Neural progenitor cell (in vitro differentiated cells): Measurements from ENCODE around the gene ATR. TPM values are rescaled to one million over a fixed set of nuclear protein-coding genes. Genes with fewer than 3 reads are reported as not detected.

Experiments
- DNase-seq: peaks from one replicate; pipeline ENCODE4 v3.0.0-alpha.2; 2016; ENCODE audit warnings: low spot score
- H2AFZ ChIP-seq: fragments of 200-600 bp; sonication (generic); replicated peaks from 2 replicates; pipeline ENCODE4 v1.6.1; 2016; ENCODE audit warnings: antibody characterized with exemption
- H3F3A ChIP-seq: fragments of 200-600 bp; sonication (generic); 2 replicates; pipeline ENCODE4 v1.6.1; 2016; ENCODE audit warnings: antibody characterized with exemption, low read depth
- H3K27ac ChIP-seq: fragments of 200-600 bp; sonication (generic); 2 replicates; pipeline ENCODE4 v1.5.1; 2016; ENCODE audit warnings: mild to moderate bottlenecking
- H3K27me3 ChIP-seq: fragments of 200-600 bp; sonication (generic); 2 replicates; pipeline ENCODE4 v1.6.1; 2016; ENCODE audit warnings: mild to moderate bottlenecking, moderate library complexity
- H3K36me3 ChIP-seq: fragments of 200-600 bp; sonication (generic); 2 replicates; pipeline ENCODE4 v1.5.1; 2016
- H3K4me1 ChIP-seq: fragments of 200-600 bp; sonication (generic); 2 replicates; pipeline ENCODE4 v1.6.1; 2016; ENCODE audit warnings: mixed run types
- H3K4me2 ChIP-seq: fragments of 200-600 bp; sonication (generic); 2 replicates; pipeline ENCODE4 v1.6.1; 2016
- H3K4me3 ChIP-seq: fragments of 200-600 bp; sonication (generic); 2 replicates; pipeline ENCODE4 v1.5.1; 2016
- H3K79me2 ChIP-seq: fragments of 200-600 bp; sonication (generic); 2 replicates; pipeline ENCODE4 v1.6.1; 2016; ENCODE audit warnings: low read depth
- H3K9ac ChIP-seq: fragments of 200-600 bp; sonication (generic); 2 replicates; pipeline ENCODE4 v1.6.1; 2016
- H3K9me3 ChIP-seq: fragments of 200-600 bp; sonication (generic); 2 replicates; pipeline ENCODE4 v1.5.1; 2016; ENCODE audit warnings: low read depth
- H4K20me1 ChIP-seq: fragments of 200-600 bp; sonication (generic); 2 replicates; pipeline ENCODE4 v1.6.1; 2016; ENCODE audit warnings: low read depth
- H3K27ac Mint-ChIP-seq: 3 replicates; pipeline ENCODE4 v1.8.0; 2021; ENCODE audit warnings: mixed read lengths
- H3K27me3 Mint-ChIP-seq: 2 replicates; pipeline ENCODE4 v1.8.0; 2022; ENCODE audit warnings: low read depth, mild to moderate bottlenecking, inconsistent platforms, moderate library complexity, mixed read lengths; ENCODE audit not compliant: insufficient read depth
- H3K36me3 Mint-ChIP-seq: 3 replicates; pipeline ENCODE4 v1.8.0; 2021; ENCODE audit warnings: mixed read lengths
- H3K4me1 Mint-ChIP-seq: 3 replicates; pipeline ENCODE4 v1.8.0; 2021; ENCODE audit warnings: mixed read lengths
- H3K4me3 Mint-ChIP-seq: 3 replicates; pipeline ENCODE4 v1.8.0; 2021; ENCODE audit warnings: mild to moderate bottlenecking, moderate library complexity, mixed read lengths
- H3K9me3 Mint-ChIP-seq: 3 replicates; pipeline ENCODE4 v1.8.0; 2020; ENCODE audit warnings: mixed read lengths
- CTCF ChIP-seq: fragments of 200-600 bp; sonication (generic); IDR thresholded peaks from 2 replicates; pipeline ENCODE4 v1.5.1; 2017; ENCODE audit warnings: antibody characterized with exemption, mild to moderate bottlenecking
- EZH2 ChIP-seq: fragments of 200-600 bp; sonication (generic); IDR thresholded peaks from 2 replicates; pipeline ENCODE4 v1.6.1; 2017; ENCODE audit warnings: antibody characterized with exemption, mild to moderate bottlenecking, moderate library complexity
- EZH2phosphoT487 ChIP-seq: fragments of 200-600 bp; sonication (generic); IDR thresholded peaks from 2 replicates; pipeline ENCODE4 v1.6.1; 2017; ENCODE audit warnings: antibody characterized with exemption
- total RNA-seq: library from RNA; depleted of rRNA; stranded (reverse); fragments of >200 nt; gene quantifications from 2 replicates; pipeline ENCODE4 v1.2.3, GENCODE V29; 2015; ENCODE audit warnings: low replicate concordance

The ATR gene
- total RNA-seq, 1 donor from 2014 or later, result 48.4 TPM

- peaks cover 9% of the 10 kb centered on the region for H3K4me1 Mint-ChIP-seq
- H3K27me3 Mint-ChIP-seq, result peaks cover 2% of the 10 kb centered on the region
- H3K79me2 ChIP-seq, result peaks cover 80% of the 10 kb centered on the region
- no peak overlapping the region for H3K4me2 ChIP-seq
- no peaks in the 10 kb centered on the region for H3K36me3 ChIP-seq
- no peak overlapping the region for H3K9ac ChIP-seq
- no peak for TF ChIP-seq EZH2phosphoT487
- TF ChIP-seq CTCF, result no peak
- no peak for TF ChIP-seq EZH2
- H4K20me1 ChIP-seq, result peaks cover 6% of the 10 kb centered on the region
- H3K9me3 ChIP-seq, result no peaks in the 10 kb centered on the region
- H3K4me3 Mint-ChIP-seq, result no peak overlapping the region
- H3K4me1 ChIP-seq, result no peaks in the 10 kb centered on the region
- H3K4me3 ChIP-seq, result no peak overlapping the region
- peaks cover 13% of the 10 kb centered on the region for H3K36me3 Mint-ChIP-seq
- no peak overlapping the region for H3K27ac ChIP-seq
- peaks cover 10% of the 10 kb centered on the region for H3F3A ChIP-seq
- no peak overlapping the region for H2AFZ ChIP-seq
- H3K27me3 ChIP-seq, result no peaks in the 10 kb centered on the region
- H3K9me3 Mint-ChIP-seq, result peaks cover 7% of the 10 kb centered on the region
- H3K27ac Mint-ChIP-seq, result no peak overlapping the region
- no peak for DNase-seq
These were observed 141.5 kb downstream of the ATR start for GRCh38 chr3:142436951-142437585.

GRCh38 chr3:142434503-142434902 lies 144.0 kb downstream of the ATR start:
- Mint-ChIP-seq H3K27ac (no peak overlapping the region), H3K27me3 (peaks cover 2% of the 10 kb centered on the region), H3K9me3 (peaks cover 5% of the 10 kb centered on the region), H3K4me1 (peaks cover 8% of the 10 kb centered on the region), H3K36me3 (peaks cover 20% of the 10 kb centered on the region), H3K4me3 (no peak overlapping the region)
- Histone ChIP-seq H3K4me2 (no peak overlapping the region), H3K4me3 (no peak overlapping the region), H3K27me3 (no peaks in the 10 kb centered on the region), H3K9me3 (no peaks in the 10 kb centered on the region), H3K36me3 (no peaks in the 10 kb centered on the region), H4K20me1 (peaks cover 4% of the 10 kb centered on the region), H3K9ac (no peak overlapping the region), H3K79me2 (peaks cover 56% of the 10 kb centered on the region), H3F3A (peaks cover 10% of the 10 kb centered on the region), H3K4me1 (no peaks in the 10 kb centered on the region), H3K27ac (no peak overlapping the region), H2AFZ (no peak overlapping the region)
- TF ChIP-seq EZH2, result no peak
- TF ChIP-seq EZH2phosphoT487, result no peak
- TF ChIP-seq CTCF, result no peak
- no peak for DNase-seq

- Histone ChIP-seq H2AFZ (no peak overlapping the region), H3K4me3 (no peak overlapping the region), H4K20me1 (no peaks in the 10 kb centered on the region), H3K9ac (no peak overlapping the region), H3K36me3 (no peaks in the 10 kb centered on the region), H3K27ac (no peak overlapping the region), H3F3A (peaks cover 10% of the 10 kb centered on the region), H3K4me1 (no peaks in the 10 kb centered on the region), H3K4me2 (no peak overlapping the region), H3K27me3 (no peaks in the 10 kb centered on the region), H3K79me2 (peaks cover 45% of the 10 kb centered on the region), H3K9me3 (no peaks in the 10 kb centered on the region)
- Mint-ChIP-seq H3K27ac (no peak overlapping the region), H3K4me1 (no peaks in the 10 kb centered on the region), H3K9me3 (peaks cover 4% of the 10 kb centered on the region), H3K36me3 (peaks cover 23% of the 10 kb centered on the region), H3K4me3 (no peak overlapping the region), H3K27me3 (peaks cover 2% of the 10 kb centered on the region)
- TF ChIP-seq EZH2, result no peak
- TF ChIP-seq EZH2phosphoT487, result no peak
- no peak for TF ChIP-seq CTCF
- no peak for DNase-seq
These were observed 145.4 kb downstream of the ATR start for GRCh38 chr3:142433110-142433509.
